Trophoblast cell (in vitro differentiated cells and primary cell): ENCODE measurements around the gene AGBL4.

Source experiments
- DNase-seq, 2 donors: peaks; one replicate each; pipeline ENCODE4 v3.0.0-alpha.2; 2016
- H2AFZ ChIP-seq: 2 replicates; pipeline ENCODE4 v1.6.1; 2013; ENCODE audit warnings: low read length, moderate library complexity, mild to moderate bottlenecking; ENCODE audit not compliant: insufficient read depth, poor library complexity
- H2AK5ac ChIP-seq: 2 replicates; pipeline ENCODE4 v1.6.1; 2013; ENCODE audit warnings: mild to moderate bottlenecking, low read length
- H2BK120ac ChIP-seq: 2 replicates; pipeline ENCODE4 v1.6.1; 2013; ENCODE audit warnings: low read length, mild to moderate bottlenecking, moderate library complexity; ENCODE audit not compliant: insufficient read depth, poor library complexity
- H2BK12ac ChIP-seq: 2 replicates; pipeline ENCODE4 v1.6.1; 2013; ENCODE audit warnings: mild to moderate bottlenecking, low read length, moderate library complexity
- H2BK5ac ChIP-seq: 2 replicates; pipeline ENCODE4 v1.6.1; 2013; ENCODE audit warnings: low read length, low read depth, moderate library complexity, mild to moderate bottlenecking; ENCODE audit not compliant: poor library complexity
- H3K14ac ChIP-seq: 2 replicates; pipeline ENCODE4 v1.6.1; 2013; ENCODE audit warnings: mild to moderate bottlenecking, low read length
- H3K18ac ChIP-seq: 2 replicates; pipeline ENCODE4 v1.6.1; 2013; ENCODE audit warnings: mild to moderate bottlenecking, low read length
- H3K23ac ChIP-seq: 2 replicates; pipeline ENCODE4 v1.6.1; 2013; ENCODE audit warnings: low read length
- H3K27ac ChIP-seq: 2 replicates; pipeline ENCODE4 v1.5.1; 2013; ENCODE audit warnings: low read depth, mild to moderate bottlenecking, inconsistent platforms, low read length, moderate library complexity
- H3K27me3 ChIP-seq: 2 replicates; pipeline ENCODE4 v1.6.1; 2013; ENCODE audit warnings: inconsistent platforms, mild to moderate bottlenecking, low read length, moderate library complexity; ENCODE audit not compliant: insufficient read depth
- H3K36me3 ChIP-seq, 2 experiments: 1 replicate in 1 of 2; 2 replicates in 1 of 2; pipeline ENCODE4 v1.6.1; 2013; ENCODE audit warnings: low read length in 2 of 2, mild to moderate bottlenecking in 2 of 2, moderate library complexity in 1 of 2; ENCODE audit not compliant: insufficient read depth in 2 of 2, control insufficient read depth in 1 of 2
- H3K4ac ChIP-seq: 2 replicates; pipeline ENCODE4 v1.6.1; 2013; ENCODE audit warnings: low read depth, mild to moderate bottlenecking, low read length, moderate library complexity
- H3K4me1 ChIP-seq, 2 experiments: 1 replicate in 1 of 2; 2 replicates in 1 of 2; pipeline ENCODE4 v1.6.1; 2013; ENCODE audit warnings: low read length in 2 of 2, mild to moderate bottlenecking in 2 of 2, moderate library complexity in 1 of 2; ENCODE audit not compliant: insufficient read depth in 2 of 2, control insufficient read depth in 1 of 2
- H3K4me2 ChIP-seq: 2 replicates; pipeline ENCODE4 v1.6.1; 2013; ENCODE audit warnings: inconsistent platforms, mild to moderate bottlenecking, low read length, moderate library complexity
- H3K4me3 ChIP-seq: 2 replicates; pipeline ENCODE4 v1.5.1; 2013; ENCODE audit warnings: mild to moderate bottlenecking, low read depth, low read length, inconsistent platforms
- H3K79me1 ChIP-seq: one replicate; pipeline ENCODE4 v1.6.1; 2013; ENCODE audit warnings: low read length
- H3K79me2 ChIP-seq: 2 replicates; pipeline ENCODE4 v1.6.1; 2013; ENCODE audit warnings: low read length, mild to moderate bottlenecking; ENCODE audit not compliant: control insufficient read depth, insufficient read depth, poor library complexity
- H3K9ac ChIP-seq: 2 replicates; pipeline ENCODE4 v1.6.1; 2013; ENCODE audit warnings: mild to moderate bottlenecking, low read length
- H3K9me3 ChIP-seq: 2 replicates; pipeline ENCODE4 v1.6.1; 2013; ENCODE audit warnings: low read depth, mild to moderate bottlenecking, control low read depth, inconsistent platforms, low read length; ENCODE audit not compliant: insufficient read depth
- H4K12ac ChIP-seq: 2 replicates; pipeline ENCODE4 v1.6.1; 2013; ENCODE audit warnings: low read depth, mild to moderate bottlenecking, low read length, moderate library complexity
- H4K8ac ChIP-seq: 2 replicates; pipeline ENCODE4 v1.6.1; 2013; ENCODE audit warnings: low read depth, mild to moderate bottlenecking, low read length, moderate library complexity
- H4K91ac ChIP-seq: one replicate; pipeline ENCODE4 v1.6.1; 2013; ENCODE audit warnings: low read depth, mild to moderate bottlenecking, low read length, moderate library complexity
- WGBS: extraction: QIAGEN DNeasy Blood & Tissue Kit; methylation state at CpG from one replicate; pipeline ENCODE4 v1.1.7; 2013; ENCODE audit warnings: missing lambda C conversion rate; ENCODE audit not compliant: insufficient read length, insufficient coverage; ENCODE audit errors: extremely low coverage; 5-methylcytosine and 5-hydroxymethylcytosine counted together

AGBL4 gene

DNA sequence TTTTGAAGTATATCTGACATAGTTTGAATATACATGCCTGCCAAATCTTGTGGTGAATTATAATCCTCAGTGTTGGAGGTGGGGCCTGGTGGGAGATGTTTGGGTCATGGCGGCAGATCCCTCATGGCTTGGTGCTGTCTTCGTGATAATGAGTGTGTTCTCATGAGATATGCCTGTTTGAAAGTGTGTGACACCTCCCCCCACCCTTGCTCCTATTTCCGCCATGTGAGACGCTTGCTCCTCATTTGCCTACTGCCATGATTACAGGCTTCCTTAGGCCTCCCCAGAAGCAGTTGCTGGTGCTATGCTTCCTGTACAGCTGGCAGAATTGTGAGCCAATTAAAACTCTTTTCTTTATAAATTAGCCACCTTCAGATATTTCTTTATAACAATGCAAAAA, 810.5 kb downstream of the AGBL4 start:
- Histone ChIP-seq H4K8ac (no peak overlapping the region), H3K4me1 (no peaks in the 10 kb centered on the region), H3K14ac (no peak overlapping the region), H3K36me3 (no peaks in the 10 kb centered on the region), H2BK120ac (no peak overlapping the region), H3K18ac (no peak overlapping the region), H3K4ac (no peak overlapping the region), H3K4me2 (no peak overlapping the region), H3K9ac (no peak overlapping the region), H3K23ac (no peak overlapping the region), H2BK5ac (no peak overlapping the region), H3K27me3 (no peaks in the 10 kb centered on the region), H3K27ac (no peak overlapping the region), H3K79me2 (no peaks in the 10 kb centered on the region), H4K12ac (no peak overlapping the region), H2BK12ac (no peak overlapping the region), H3K4me3 (no peak overlapping the region), H4K91ac (no peak overlapping the region), H2AK5ac (no peak overlapping the region), H3K79me1 (no peaks in the 10 kb centered on the region), H2AFZ (no peak overlapping the region), H3K9me3 (no peaks in the 10 kb centered on the region)
- DNase-seq = no peak
- no CpG with 5 or more reads among the region's 4 CpGs for WGBS

DNA sequence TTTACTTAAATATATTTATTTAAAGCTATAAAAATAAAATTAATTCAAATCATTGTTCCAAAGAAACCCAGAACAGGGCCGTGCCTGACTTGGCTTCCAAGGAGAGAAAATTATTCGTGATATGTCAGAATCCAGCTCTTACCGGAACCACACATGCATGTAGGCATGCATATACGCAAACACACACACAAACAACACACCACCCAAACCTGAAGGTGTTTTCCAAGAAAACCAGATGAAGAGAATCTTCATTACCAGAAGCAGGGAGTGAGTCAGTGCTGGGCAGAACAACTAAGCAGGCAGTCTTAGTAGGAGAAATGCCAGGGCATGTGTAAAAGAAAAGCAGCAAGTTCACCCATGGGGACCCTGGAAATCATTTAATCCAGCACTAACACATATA, 815.0 kb downstream of the AGBL4 start:
- H4K8ac ChIP-seq = no peak overlapping the region
- H3K9ac ChIP-seq = no peak overlapping the region
- H2BK120ac ChIP-seq = no peak overlapping the region
- H3K79me2 ChIP-seq = no peaks in the 10 kb centered on the region
- H3K4me1 ChIP-seq = no peaks in the 10 kb centered on the region
- no peak overlapping the region for H3K4me3 ChIP-seq
- H3K27ac ChIP-seq = no peak overlapping the region
- no peak overlapping the region for H3K14ac ChIP-seq
- DNase-seq = no peak
- H2BK12ac ChIP-seq = no peak overlapping the region
- no peak overlapping the region for H4K91ac ChIP-seq
- no peaks in the 10 kb centered on the region for H3K27me3 ChIP-seq
- H2AK5ac ChIP-seq = no peak overlapping the region
- WGBS = no CpG with 5 or more reads among the region's 4 CpGs
- H3K4ac ChIP-seq = no peak overlapping the region
- no peak overlapping the region for H2AFZ ChIP-seq
- H3K79me1 ChIP-seq = no peaks in the 10 kb centered on the region
- no peak overlapping the region for H2BK5ac ChIP-seq
- no peak overlapping the region for H4K12ac ChIP-seq
- H3K36me3 ChIP-seq = no peaks in the 10 kb centered on the region
- H3K18ac ChIP-seq = no peak overlapping the region
- no peak overlapping the region for H3K4me2 ChIP-seq
- no peak overlapping the region for H3K23ac ChIP-seq
- H3K9me3 ChIP-seq = no peaks in the 10 kb centered on the region

DNA sequence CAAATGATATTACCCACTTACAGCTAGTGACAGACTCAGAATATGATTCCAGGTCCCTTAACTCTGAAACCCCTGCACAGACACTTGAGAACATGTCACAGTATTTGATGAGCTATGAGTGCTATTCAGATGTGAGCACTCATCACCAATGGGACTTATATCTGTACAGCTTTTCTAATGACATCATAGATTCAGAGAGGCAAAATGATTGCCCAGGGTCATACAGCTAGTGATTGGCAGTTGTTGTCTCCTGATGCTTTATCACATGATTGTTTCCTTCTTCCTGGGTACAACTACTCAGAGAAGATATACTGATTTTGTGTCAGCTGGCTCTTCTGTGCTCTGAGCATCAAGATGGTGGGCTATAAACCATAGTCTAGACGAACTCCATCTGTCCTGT, 819.0 kb downstream of the AGBL4 start:
- H3K9me3 ChIP-seq = peaks cover 6% of the 10 kb centered on the region

DNA sequence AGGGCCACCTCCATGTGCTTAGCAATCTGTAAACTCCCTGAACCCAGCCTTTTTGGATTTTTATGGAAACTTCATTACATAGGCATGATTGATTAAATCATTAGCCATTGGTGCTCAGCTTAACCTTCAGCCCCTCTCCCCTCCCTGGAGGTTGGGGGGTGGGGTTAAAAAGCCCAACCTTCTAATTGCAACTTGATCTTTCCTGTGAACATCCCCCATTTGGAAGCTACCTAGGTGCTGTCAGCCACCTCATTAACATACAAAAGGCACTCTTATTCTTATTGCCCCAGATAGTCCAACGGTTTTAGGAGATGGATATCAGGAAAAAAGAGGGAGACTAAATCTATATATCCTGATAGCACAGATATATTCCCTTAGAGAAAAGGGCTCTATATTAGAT, 823.0 kb downstream of the AGBL4 start:
- WGBS = no CpG with 5 or more reads among the region's 1 CpG
- no peak overlapping the region for H4K8ac ChIP-seq
- no peak overlapping the region for H2BK120ac ChIP-seq
- no peaks in the 10 kb centered on the region for H3K4me1 ChIP-seq
- no peak overlapping the region for H4K91ac ChIP-seq
- no peak overlapping the region for H2AK5ac ChIP-seq
- no peak overlapping the region for H4K12ac ChIP-seq
- no peak overlapping the region for H3K4me2 ChIP-seq
- no peak overlapping the region for H2BK12ac ChIP-seq
- DNase-seq = no peak
- H3K4me3 ChIP-seq = no peak overlapping the region
- no peaks in the 10 kb centered on the region for H3K27me3 ChIP-seq
- H2BK5ac ChIP-seq = no peak overlapping the region
- no peak overlapping the region for H3K18ac ChIP-seq
- H3K27ac ChIP-seq = no peak overlapping the region
- no peaks in the 10 kb centered on the region for H3K79me1 ChIP-seq
- no peak overlapping the region for H2AFZ ChIP-seq
- no peak overlapping the region for H3K4ac ChIP-seq
- H3K79me2 ChIP-seq = no peaks in the 10 kb centered on the region
- H3K14ac ChIP-seq = no peak overlapping the region
- H3K9ac ChIP-seq = no peak overlapping the region
- no peak overlapping the region for H3K23ac ChIP-seq
- H3K36me3 ChIP-seq = no peaks in the 10 kb centered on the region
- peaks cover 17% of the 10 kb centered on the region for H3K9me3 ChIP-seq

More for the DNA sequence above, 819.0 kb downstream of the AGBL4 start:
- Histone ChIP-seq H4K91ac (no peak overlapping the region), H3K27me3 (no peaks in the 10 kb centered on the region), H3K27ac (no peak overlapping the region), H3K4me3 (no peak overlapping the region), H2BK12ac (no peak overlapping the region), H3K23ac (no peak overlapping the region), H4K12ac (no peak overlapping the region), H3K36me3 (no peaks in the 10 kb centered on the region), H3K4ac (no peak overlapping the region), H3K4me1 (no peaks in the 10 kb centered on the region), H3K79me1 (no peaks in the 10 kb centered on the region), H4K8ac (no peak overlapping the region), H3K9ac (no peak overlapping the region), H3K18ac (no peak overlapping the region), H3K79me2 (no peaks in the 10 kb centered on the region), H2BK120ac (no peak overlapping the region), H3K14ac (no peak overlapping the region), H2AK5ac (no peak overlapping the region), H2AFZ (no peak overlapping the region), H2BK5ac (no peak overlapping the region), H3K4me2 (no peak overlapping the region)
- no CpG with 5 or more reads among the region's 1 CpG for WGBS
- DNase-seq = no peak
